HG02938 (cell line): Measurements from ENCODE around the gene AGAP3.

Source experiments
- ATAC-seq: cut with Tn5 transposase; IDR thresholded peaks from one replicate; pipeline ENCODE4 v1.9.1; 2021; ENCODE audit warnings: mild to moderate bottlenecking, moderate library complexity; ENCODE audit not compliant: unreplicated experiment

AGAP3 gene

DNA sequence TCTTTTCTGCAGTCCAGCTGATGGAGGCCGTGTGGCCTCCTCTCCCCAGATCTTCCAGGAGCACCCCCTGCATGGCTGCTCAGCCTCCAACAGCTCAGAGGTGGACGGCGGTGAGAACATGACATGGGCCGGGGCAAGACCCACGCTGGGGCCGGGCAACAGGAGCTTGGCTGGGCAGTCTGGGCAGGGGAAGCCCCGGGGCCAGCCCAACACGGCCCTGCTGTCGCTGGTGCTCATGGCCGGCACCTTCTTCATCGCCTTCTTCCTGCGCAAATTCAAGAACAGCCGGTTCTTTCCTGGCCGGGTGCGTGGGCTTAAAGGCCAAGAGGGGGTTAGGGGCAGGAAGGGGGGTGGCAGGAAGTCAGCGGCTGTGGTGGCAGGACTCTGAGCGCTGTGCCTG, 12.3 kb upstream of the AGAP3 start:
- ATAC-seq, result no peak

- no peak for ATAC-seq
Measured at GRCh38 chr7:151074817-151075661, 11.2 kb upstream of the AGAP3 start.

DNA sequence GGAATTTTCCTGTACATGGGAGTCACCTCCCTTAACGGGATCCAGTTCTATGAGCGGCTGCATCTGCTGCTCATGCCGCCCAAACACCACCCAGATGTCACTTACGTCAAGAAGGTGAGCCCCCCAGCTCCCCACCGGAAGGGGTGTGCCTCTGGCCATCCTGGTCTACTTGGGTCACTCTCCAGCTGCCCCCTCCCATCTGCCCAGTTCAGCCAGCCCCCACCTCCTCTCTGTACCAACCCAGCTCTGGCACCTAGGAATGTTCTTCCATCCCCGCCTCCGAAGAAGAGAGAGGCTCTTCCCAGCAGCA, 10.7 kb upstream of the AGAP3 start:
- ATAC-seq, result no peak

DNA sequence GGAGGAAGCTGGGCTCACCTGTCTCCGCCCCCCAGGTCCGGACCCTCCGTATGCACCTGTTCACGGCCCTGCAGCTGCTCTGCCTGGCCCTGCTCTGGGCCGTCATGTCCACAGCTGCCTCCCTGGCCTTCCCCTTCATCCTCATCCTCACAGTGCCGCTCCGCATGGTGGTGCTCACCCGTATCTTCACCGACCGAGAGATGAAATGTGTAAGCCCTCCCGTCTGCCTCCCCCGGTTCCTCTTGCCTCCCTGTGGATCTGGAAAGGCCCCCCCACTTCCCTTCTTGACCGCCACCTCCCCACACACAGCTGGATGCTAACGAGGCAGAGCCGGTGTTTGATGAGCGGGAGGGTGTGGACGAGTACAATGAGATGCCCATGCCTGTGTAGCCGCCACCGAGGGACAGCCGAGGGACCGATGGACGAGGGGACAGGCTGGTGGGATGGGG, 10.3 kb upstream of the AGAP3 start:
- no peak for ATAC-seq

DNA sequence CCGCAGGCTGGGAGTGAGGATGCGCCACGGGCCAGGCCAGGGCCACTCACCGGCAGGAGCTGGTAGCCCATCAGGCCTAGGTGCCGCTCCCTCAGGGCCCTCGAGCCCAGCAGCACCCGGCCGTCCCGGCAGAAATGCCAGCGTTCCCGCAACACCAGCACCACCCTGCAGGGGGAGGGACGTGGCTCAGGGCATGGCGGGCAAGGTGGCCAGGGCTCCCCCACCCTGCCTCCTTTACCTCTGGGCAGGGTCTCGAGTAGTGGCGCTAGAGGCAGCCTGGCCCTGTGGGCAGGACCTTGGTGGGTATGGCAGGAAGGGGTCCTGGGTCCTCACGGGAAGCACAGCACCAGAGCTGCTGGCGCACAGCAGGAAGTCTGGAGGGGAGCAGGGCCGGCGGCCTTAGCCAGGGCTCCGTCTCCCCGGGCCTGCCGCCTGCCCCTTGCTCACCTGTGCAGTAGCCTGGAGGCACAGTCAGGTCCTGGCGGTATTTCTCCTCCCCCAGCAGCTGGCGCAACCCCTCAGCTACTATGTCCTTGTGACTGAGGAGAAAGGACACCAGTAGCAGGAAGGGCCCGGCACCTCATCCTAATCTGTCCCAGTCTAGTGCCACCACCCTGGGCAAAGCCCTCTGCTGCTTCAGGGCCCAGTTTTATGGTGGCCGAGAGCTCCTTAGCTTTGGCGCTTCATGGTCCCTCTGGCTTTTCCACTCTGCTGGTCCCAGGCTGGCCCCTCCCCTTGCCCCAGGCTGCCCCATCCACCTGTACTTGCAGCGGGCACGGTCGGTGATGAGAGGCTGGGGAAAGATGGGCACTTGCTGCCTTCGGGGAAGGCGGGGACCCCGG, 9.2 kb upstream of the AGAP3 start:
- ATAC-seq, result no peak

DNA sequence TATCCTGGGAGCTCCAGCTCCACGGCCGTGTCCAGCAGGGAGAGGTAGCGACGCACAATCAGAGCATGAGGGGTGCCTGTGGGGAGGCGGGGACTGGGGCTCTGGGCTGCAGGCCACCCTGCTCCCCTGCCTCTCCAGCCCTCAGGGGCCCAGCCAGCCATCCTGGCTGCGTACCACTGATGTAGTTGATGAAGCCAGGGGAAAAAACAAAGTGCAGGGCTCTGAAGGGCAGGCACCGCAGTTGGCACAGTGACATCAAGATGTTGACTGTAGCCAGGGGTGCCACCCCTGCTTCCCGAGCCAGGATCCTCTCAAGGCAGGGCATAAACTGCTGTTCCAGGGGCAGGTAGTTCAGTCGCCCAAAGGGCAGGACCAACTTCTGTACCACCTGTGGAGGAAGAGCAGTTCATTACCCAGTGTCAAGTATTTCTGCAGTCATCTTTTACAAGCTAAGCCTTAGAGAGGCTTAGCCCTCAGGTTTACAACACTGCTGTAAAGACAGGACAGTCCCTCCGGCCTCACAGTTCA, 8.5 kb upstream of the AGAP3 start:
- ATAC-seq, result no peak

- no peak for ATAC-seq
Measured at GRCh38 chr7:151078233-151079040, 7.8 kb upstream of the AGAP3 start.

- no peak for ATAC-seq
Measured at GRCh38 chr7:151079199-151079910, 6.9 kb upstream of the AGAP3 start.

DNA sequence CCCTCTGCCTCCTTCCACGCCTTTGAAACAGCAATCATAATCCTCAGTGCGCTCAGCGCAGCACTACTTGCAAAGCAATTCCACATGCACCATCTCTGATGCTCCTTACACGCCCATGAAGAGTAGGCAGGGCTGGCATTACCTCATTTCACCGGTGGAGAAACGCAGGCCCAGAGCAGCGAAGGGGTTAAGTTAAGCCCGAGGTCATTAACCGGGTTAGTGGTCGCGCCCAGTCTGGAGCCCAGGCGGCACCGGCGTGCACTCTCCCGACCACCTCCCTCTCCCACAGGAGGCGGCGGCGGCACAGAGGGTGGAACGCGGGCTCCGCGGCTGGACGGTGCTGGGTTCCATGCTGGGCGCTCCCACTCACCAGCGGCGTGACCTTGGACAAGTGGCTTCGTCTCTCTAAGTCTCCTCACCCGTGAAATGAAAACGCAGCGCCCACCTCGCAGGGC, 6.2 kb upstream of the AGAP3 start:
- ATAC-seq, result peak; percentile 10

- ATAC-seq, result peak; percentile 62
Measured at GRCh38 chr7:151080522-151081169, 5.6 kb upstream of the AGAP3 start, which contains the start of gene FASTK. Gene FASTK, minus strand, starts transcription at chr7:151080809. Its CDS starts 43 bp downstream, at chr7:151080766.

- no peak for ATAC-seq
Measured at GRCh38 chr7:151081170-151082101, 4.8 kb upstream of the AGAP3 start.

DNA sequence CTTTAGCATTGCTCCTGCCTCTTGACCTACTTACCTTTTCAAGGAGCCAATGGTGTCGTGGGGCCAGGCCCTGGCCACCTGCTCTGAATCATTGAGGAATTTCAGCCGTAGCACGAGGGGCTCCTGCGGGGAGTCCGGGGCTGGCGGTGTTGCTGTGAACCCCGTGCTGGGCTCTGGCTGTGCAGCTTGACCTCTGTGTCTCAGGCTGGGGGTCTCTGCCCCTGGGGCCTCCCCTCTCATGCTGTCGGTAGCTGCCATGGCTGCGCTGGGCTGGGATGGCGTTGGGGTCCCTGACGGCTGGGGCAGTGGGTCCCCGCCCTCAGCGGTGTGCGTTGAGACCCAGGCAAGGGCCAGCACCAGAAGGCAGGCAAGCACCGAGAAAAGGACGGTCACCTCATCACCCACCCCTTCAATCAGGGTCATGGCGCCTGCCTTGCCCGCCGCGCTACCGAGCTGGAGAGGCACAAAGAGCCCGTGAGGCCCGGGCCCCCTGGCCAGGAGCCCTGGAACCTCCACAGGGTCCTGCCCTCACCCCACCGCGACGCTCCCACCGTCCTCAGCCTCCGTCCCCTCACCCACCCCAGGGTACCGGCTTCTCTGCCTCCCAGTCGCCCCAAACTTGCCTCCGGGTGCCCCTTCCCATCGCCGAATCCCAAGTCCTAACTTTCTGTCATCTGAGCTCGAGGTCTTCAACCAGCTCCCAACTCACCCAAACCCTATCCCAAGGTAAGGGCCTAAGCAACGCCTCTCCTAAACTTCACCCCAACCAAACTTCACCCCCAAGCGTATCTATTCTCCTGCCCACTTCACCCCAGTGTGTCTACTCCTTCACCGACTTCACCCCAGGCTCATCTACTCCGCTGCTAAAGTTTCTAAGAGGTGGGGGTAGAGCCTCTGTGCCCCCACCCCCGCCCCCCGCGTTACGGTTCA, 3.9 kb upstream of the AGAP3 start:
- no peak for ATAC-seq

- ATAC-seq, result peak; percentile 36
Measured at GRCh38 chr7:151083071-151083823, 3.0 kb upstream of the AGAP3 start, which contains the start of gene TMUB1. Gene TMUB1, minus strand, starts transcription at chr7:151083493. Its CDS starts 930 bp downstream, at chr7:151082563.

DNA sequence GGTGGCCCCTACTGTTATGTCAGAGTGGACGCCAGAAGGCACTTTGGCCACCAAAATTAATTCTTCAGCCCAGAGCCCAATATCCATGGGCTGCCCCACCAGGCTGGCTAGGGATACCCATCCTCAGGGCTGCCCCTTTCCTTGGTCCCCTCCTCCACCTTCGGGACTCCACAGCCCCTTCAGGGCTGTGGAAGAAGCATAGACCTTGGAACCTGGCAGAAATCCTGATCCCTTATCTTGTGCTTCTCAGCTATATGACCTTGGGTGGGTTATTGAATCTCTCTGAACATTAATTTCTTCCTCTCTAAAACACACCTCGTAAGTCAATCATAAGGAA, 2.5 kb upstream of the AGAP3 start:
- ATAC-seq, result no peak

DNA sequence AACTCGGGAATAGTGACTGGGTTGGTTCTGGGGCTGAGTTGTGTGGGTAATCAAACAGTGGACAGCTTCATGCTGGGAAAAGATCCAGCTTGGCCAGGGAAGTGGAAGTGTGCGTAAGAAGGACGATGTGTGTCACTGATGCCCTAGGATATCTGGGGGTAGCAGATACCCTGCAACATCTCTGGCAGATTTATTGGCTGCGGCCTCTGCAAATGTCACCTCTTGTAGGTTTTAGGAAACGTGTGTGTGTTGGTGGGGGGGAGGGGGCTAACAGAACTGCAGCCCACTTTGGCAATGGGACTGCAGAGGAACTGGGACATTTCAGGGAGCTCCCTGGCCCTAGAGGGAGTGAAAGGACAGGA, 965 bp upstream of the AGAP3 start:
- ATAC-seq, result no peak

- no peak for ATAC-seq
Measured at GRCh38 chr7:151086802-151087244, 548 bp downstream of the AGAP3 start.
